ENCODE data around the gene DYTN.

The DYTN gene

GRCh38 chr2:206718296-206718695 lies at the start of gene DYTN:
TSS of gene DYTN (minus strand) at chr2:206718396. CDS start at chr2:206718279, 117 bp downstream.
- no peak within 1 kb of the TSS for H3K4me3 ChIP-seq (ENCODE audit: low read depth, low read length)
- TF ChIP-seq CTCF (IDR thresholded peaks at IDR 0.05; ENCODE audit: low read depth, low read length) = no peak

- H3K4me3 ChIP-seq (ENCODE audit: low read depth, low read length) = peak overlapping the region; percentile 94
- no peak for TF ChIP-seq CTCF (IDR thresholded peaks at IDR 0.05; ENCODE audit: low read depth, low read length)
Measured at GRCh38 chr2:206766057-206766930, 48.1 kb upstream of the DYTN start.

GRCh38 chr2:206765242-206766056 lies 47.3 kb upstream of the DYTN start, which contains the start of the genes FASTKD2 and MDH1B:
TSS of gene FASTKD2 (plus strand) at chr2:206765606. CDS start at chr2:206766694, 1,088 bp downstream.
TSS of gene MDH1B (minus strand) at chr2:206765328. CDS start at chr2:206765271, 57 bp downstream.
- TF ChIP-seq CTCF (IDR thresholded peaks at IDR 0.05; ENCODE audit: low read depth, low read length) = no peak
- H3K4me3 ChIP-seq (ENCODE audit: low read depth, low read length) = peak within 1 kb of the TSS; percentile 94

- TF ChIP-seq CTCF (IDR thresholded peaks at IDR 0.05; ENCODE audit: low read depth, low read length) = no peak
- H3K4me3 ChIP-seq (ENCODE audit: low read depth, low read length) = peak overlapping the region; percentile 94
Measured at GRCh38 chr2:206764673-206765241, 46.6 kb upstream of the DYTN start.

GRCh38 chr2:206756816-206757215 lies 38.6 kb upstream of the DYTN start:
- H3K4me3 ChIP-seq (ENCODE audit: low read depth, low read length) = no peak overlapping the region
- TF ChIP-seq CTCF (IDR thresholded peaks at IDR 0.05; ENCODE audit: low read depth, low read length) = no peak

GRCh38 chr2:206740800-206741199 lies 22.6 kb upstream of the DYTN start:
- no peak for TF ChIP-seq CTCF (IDR thresholded peaks at IDR 0.05; ENCODE audit: low read depth, low read length)
- no peak overlapping the region for H3K4me3 ChIP-seq (ENCODE audit: low read depth, low read length)
